ENCODE measurements around the gene SIGLEC1. TPM values are rescaled to one million over a fixed set of nuclear protein-coding genes. Genes with fewer than 3 reads are reported as not detected.

The SIGLEC1 gene
- total RNA-seq, 4 donors from 2014 or later = 0.61 to 3.0 (median 2.6) TPM

GRCh38 chr20:3677733-3678132 is 34.7 kb downstream of the SIGLEC1 start:
- intact Hi-C loops (cut with DNase I; ENCODE audit: low total_unique reads) (loop anchor here (5.0 kb wide), 1 partner anchor 90 kb away; the partner anchor contains the start of gene ADISSP), in situ Hi-C loops (cut with MboI; ENCODE audit: low sequenced_read_pairs in 4 of 4) (loop anchor here in 2 of 4 donors (5.0 kb wide), 2 partner anchors 35 to 40 kb away; partner anchors contain the start of gene SIGLEC1 (in 1 of the 2))
- Histone ChIP-seq H3K27me3 (peaks cover 5 to 22% (median 9%) of the 10 kb centered on the region in 3 donors), H3K9me3 (no peaks in the 10 kb centered on the region), H3K4me3 (no peak overlapping the region), H3K4me1 (peaks cover 0 to 13% of the 10 kb centered on the region in 2 donors), H3K27ac (peak overlapping the region; percentile 18 to 52 (median 32)), H3K36me3 (no peaks in the 10 kb centered on the region)
- DNase-seq (no peak), ATAC-seq (no peak)
- TF ChIP-seq POLR2A (IDR thresholded peaks at IDR 0.05) = no peak
- no peak for TF ChIP-seq CTCF (IDR thresholded peaks at IDR 0.05 in 4 of 5, conservative IDR thresholded peaks at IDR 0.05 in 1 of 5)

- H3K4me1 ChIP-seq = peaks cover 0 to 8% of the 10 kb centered on the region in 2 donors
- H3K27me3 ChIP-seq = peaks cover 0 to 3% (median 0%) of the 10 kb centered on the region in 3 donors
- no peaks in the 10 kb centered on the region for H3K36me3 ChIP-seq
- in situ Hi-C loops (cut with MboI; ENCODE audit: low sequenced_read_pairs in 4 of 4) = loop anchor here in 2 of 4 donors (5.0 kb wide), 2 partner anchors 37 to 42 kb away; partner anchors contain the start of gene SIGLEC1 (in 1 of the 2)
- ATAC-seq (no peak), DNase-seq (no peak)
- no peaks in the 10 kb centered on the region for H3K9me3 ChIP-seq
- H3K27ac ChIP-seq = no peak overlapping the region
- H3K4me3 ChIP-seq = no peak overlapping the region
- TF ChIP-seq CTCF (IDR thresholded peaks at IDR 0.05 in 4 of 5, conservative IDR thresholded peaks at IDR 0.05 in 1 of 5) = no peak
- TF ChIP-seq POLR2A (IDR thresholded peaks at IDR 0.05) = no peak
- intact Hi-C loops (cut with DNase I; ENCODE audit: low total_unique reads) = loop anchor here (5.0 kb wide), 1 partner anchor 92 kb away; the partner anchor contains the start of gene ADISSP
These were observed 37.2 kb downstream of the SIGLEC1 start for GRCh38 chr20:3674995-3675900.

- in situ Hi-C loops (cut with MboI; ENCODE audit: low sequenced_read_pairs in 4 of 4) (no loop called here), intact Hi-C loops (cut with DNase I; ENCODE audit: low total_unique reads) (no loop called here)
- no peak for ATAC-seq
- Histone ChIP-seq H3K36me3 (no peaks in the 10 kb centered on the region), H3K27me3 (peaks cover 0 to 3% (median 0%) of the 10 kb centered on the region in 3 donors), H3K4me3 (no peak overlapping the region), H3K4me1 (peaks cover 0 to 8% of the 10 kb centered on the region in 2 donors), H3K27ac (no peak overlapping the region), H3K9me3 (no peaks in the 10 kb centered on the region)
- no peak for TF ChIP-seq POLR2A (IDR thresholded peaks at IDR 0.05)
- TF ChIP-seq CTCF (IDR thresholded peaks at IDR 0.05 in 4 of 5, conservative IDR thresholded peaks at IDR 0.05 in 1 of 5) = no peak
- DNase-seq = no peak
These were observed 38.0 kb downstream of the SIGLEC1 start for GRCh38 chr20:3674447-3674846.

DNA sequence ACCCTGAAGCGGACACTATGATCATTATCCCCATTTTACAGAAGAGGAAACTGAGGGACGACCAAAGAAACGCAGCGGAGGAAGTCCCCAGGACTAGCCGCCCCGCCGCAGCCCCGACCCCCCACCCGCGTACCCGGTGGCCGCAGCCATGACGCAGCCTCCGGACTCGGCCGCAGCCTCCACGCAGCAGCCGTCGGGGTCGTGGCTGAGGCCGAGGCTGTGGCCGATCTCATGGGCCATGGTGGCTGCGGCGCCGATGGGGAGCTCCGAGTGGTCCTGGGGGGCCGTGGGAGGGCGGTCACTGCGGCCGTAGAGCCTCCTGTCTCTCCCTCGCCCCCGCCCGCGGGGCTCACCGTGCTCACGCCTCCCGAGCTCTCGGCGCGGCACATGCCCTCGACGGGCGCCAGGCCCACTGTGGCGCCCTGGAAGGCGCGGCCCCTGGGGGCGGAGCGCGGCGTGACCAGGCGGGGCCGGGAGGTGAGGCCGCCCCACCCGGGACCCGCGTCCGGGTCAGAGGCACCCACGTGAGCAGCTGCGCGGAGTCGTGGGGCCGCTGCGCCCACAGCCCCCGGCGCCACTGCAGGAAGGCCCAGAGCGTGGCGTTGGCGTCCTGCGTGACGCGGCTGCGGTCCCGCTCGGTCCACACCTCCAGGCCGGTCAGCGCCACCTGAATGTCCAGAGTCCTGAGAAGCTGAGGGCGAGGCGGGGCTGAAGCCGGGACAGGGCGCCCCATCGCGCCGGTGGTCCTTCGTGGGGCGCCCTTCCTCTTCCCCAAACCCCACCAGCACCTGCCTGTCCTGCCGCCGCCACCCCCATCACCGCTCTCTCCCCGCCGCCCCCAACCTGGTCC is 39.0 kb downstream of the SIGLEC1 start:
- Histone ChIP-seq H3K9me3 (no peaks in the 10 kb centered on the region), H3K4me3 (no peak overlapping the region), H3K4me1 (peaks cover 0 to 8% of the 10 kb centered on the region in 2 donors), H3K36me3 (no peaks in the 10 kb centered on the region), H3K27me3 (peaks cover 0 to 3% (median 0%) of the 10 kb centered on the region in 3 donors), H3K27ac (no peak overlapping the region)
- in situ Hi-C loops (cut with MboI; ENCODE audit: low sequenced_read_pairs in 4 of 4) = no loop called here
- intact Hi-C loops (cut with DNase I; ENCODE audit: low total_unique reads) = no loop called here
- DNase-seq = no peak
- TF ChIP-seq CTCF (IDR thresholded peaks at IDR 0.05 in 4 of 5, conservative IDR thresholded peaks at IDR 0.05 in 1 of 5) = no peak
- TF ChIP-seq POLR2A (IDR thresholded peaks at IDR 0.05) = no peak
- no peak for ATAC-seq
